HG02759 (cell line): ENCODE data around the gene LYZL6.

Experiments
- ATAC-seq: cut with Tn5 transposase; IDR thresholded peaks from one replicate; pipeline ENCODE4 v1.9.1; 2021; ENCODE audit warnings: mild to moderate bottlenecking, moderate library complexity; ENCODE audit not compliant: unreplicated experiment

The LYZL6 gene

GRCh38 chr17:35943537-35943936 is at the start of gene LYZL6:
Gene LYZL6, minus strand, starts transcription at chr17:35943713. Its CDS starts 4,357 bp downstream, at chr17:35939356.
- ATAC-seq, result no peak

DNA sequence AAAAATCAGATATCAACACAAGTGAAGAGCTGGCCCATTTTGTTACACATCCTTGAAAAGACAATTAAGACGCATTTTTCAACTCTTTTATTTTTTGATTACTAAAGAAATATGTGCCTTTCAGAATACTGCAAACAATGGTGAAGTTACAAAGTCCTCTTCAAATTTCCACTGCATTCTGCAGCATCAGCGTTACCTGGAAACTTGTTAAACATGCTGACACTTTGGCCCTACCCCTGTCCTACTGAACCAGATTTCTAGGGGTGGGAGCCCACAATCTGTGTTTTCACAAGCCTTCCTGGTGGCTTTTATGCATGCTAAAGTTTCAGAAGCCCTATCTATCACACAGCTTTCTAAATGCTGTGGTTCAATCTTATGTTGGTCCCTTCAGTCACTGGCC is 47.6 kb upstream of the LYZL6 start:
- ATAC-seq, result no peak

DNA sequence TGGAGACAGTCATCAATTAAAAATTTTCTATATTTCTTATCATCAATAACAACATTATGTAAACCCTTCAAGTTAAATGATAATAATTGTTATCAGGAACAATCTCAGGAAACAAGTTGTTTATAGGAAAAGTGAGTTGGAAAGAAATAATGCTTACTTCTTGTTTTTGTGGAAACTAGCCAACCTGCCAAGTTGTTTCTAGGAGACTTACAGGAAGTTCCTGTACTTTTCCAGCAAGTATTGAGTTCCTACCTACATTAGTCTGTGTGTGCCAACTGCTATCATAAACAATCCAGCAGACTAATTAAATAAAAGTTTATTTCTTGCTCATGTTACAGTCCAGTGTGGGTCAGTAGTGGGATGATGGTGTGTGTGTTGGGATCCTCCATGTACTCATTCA is 44.7 kb upstream of the LYZL6 start:
- no peak for ATAC-seq

GRCh38 chr17:35986643-35987042 is 43.1 kb upstream of the LYZL6 start, which contains the start of gene CCL14:
Gene CCL14, minus strand, starts transcription at chr17:35986729. Its CDS starts 80 bp downstream, at chr17:35986649.
- ATAC-seq, result no peak

- no peak for ATAC-seq
These were observed 40.6 kb upstream of the LYZL6 start for GRCh38 chr17:35984140-35984539.

- no peak for ATAC-seq
These were observed 39.1 kb upstream of the LYZL6 start for GRCh38 chr17:35982409-35983191.

GRCh38 chr17:35981908-35982330 is 38.4 kb upstream of the LYZL6 start:
- no peak for ATAC-seq

GRCh38 chr17:35981246-35981645 is 37.7 kb upstream of the LYZL6 start, which contains the start of gene CCL16:
Gene CCL16, minus strand, starts transcription at chr17:35981497. Its CDS starts 77 bp downstream, at chr17:35981420.
- ATAC-seq, result no peak

DNA sequence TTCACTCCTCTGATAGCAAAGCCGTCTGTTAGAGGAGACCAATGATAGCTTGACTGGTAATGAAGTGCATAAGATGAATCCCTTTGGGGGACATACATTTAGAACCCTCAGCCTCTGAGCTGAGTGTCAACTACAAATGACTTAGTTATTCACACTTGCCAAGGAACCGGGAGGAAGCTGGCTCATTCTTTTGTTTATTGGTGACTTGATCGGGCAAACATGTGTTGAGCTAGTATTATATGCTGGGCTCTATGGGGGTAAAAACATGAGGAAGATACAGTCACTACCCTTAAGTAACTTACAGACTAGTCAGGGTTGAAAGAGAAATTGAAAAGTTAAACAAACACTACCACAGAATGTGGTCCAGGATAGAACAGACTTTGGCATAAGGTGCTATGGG is 34.8 kb upstream of the LYZL6 start:
- ATAC-seq, result no peak

DNA sequence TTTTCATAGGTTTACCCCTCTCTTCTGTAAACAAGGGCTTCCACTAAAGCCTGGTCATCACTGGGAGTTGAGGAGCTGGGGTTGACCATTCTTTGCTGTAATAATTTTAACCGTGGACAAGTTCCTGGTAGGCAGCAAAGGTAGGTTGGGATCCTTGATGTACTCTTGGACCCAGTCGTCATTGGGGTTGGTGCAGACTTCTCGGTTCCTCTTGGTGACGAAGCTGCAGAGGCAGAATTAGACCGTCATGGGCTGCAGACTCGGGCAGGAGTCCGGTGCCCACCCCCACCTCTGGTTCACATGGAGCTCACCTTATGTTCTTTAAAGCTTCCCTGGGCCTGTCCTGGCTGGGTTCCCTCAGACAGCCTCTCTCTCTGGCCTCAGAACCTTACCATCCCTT is 34.0 kb upstream of the LYZL6 start:
- no peak for ATAC-seq

DNA sequence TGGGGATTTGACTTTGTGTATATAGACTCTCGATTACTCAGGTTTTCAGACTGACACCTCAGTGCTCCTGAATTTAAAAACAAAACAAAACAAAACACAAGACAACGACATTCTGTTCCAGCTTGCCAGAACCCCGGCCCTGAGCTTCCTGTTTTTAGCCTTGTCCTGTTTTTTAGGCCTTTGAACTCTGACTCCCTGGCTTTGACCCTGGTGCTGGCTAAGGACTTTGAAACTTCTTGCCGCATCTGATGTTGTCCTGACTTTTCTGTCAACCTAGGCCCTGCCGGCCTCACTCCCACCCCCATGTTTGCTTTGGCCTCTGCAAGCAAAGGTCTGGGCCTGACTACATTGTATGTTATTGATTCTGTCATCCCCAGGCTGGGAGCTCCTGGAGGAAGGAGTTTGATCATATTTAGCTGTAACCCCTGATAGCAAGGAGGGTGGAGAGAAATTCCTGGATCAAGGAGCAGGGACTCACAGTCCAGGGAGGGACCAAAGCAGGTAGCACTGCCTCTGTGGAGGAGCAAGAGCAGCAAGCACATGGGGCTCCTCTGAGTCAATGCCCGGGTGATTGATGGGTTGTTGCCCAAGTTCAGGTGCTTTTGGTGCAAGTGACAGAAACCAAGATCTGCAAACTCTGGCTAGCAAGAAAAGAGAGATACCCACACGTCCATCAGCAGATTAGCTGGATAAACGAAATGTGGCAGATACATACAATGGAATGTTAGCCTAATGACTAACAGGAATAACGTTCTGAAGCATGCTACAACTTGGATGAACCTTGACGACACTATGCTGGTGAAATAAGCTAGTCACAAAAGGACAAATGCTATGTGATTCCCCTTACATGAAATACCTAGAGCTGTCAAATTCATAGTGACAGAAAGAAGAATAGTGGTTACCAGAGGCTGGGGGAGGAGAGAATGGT is 30.1 kb upstream of the LYZL6 start:
- ATAC-seq, result no peak

DNA sequence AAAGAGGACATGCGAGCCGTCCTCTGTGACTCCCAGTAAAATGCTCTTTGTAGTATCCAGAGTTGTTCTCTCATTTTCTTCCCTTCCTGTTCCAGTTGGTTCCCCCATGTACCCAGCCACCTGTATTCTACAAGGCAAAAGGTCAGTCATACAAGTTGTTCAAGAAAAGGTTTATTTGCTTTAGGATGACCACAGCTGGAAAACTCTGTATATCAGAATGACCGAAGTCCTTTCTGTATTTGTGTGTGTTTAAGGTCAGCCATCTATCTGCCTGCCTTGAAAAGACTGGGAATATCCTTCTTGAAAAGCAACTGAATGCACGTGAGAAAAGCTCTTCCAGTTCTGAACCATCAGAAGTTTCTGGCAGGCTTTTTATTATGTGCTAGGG is 29.4 kb upstream of the LYZL6 start:
- ATAC-seq, result no peak

DNA sequence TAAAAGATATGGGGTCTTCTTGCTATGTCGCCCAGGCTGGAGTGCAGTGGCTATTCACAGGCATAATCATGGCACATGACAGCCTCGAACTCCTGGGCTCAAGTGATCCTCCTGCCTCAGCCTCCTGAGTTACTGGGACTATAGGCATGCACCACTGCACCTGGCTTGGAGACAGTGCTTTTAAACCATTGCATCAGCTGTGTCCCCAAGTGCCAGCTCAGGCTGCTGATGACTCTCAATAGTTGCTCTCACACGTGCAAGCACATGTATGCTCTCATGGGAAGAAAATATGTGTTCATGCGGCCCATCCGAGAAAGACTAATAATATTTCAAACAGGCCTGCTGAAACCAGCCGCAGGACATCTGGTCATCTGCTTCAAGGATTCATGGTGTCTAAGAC is 29.0 kb upstream of the LYZL6 start:
- no peak for ATAC-seq

- ATAC-seq, result no peak
These were observed 28.6 kb upstream of the LYZL6 start for GRCh38 chr17:35972066-35972465.

DNA sequence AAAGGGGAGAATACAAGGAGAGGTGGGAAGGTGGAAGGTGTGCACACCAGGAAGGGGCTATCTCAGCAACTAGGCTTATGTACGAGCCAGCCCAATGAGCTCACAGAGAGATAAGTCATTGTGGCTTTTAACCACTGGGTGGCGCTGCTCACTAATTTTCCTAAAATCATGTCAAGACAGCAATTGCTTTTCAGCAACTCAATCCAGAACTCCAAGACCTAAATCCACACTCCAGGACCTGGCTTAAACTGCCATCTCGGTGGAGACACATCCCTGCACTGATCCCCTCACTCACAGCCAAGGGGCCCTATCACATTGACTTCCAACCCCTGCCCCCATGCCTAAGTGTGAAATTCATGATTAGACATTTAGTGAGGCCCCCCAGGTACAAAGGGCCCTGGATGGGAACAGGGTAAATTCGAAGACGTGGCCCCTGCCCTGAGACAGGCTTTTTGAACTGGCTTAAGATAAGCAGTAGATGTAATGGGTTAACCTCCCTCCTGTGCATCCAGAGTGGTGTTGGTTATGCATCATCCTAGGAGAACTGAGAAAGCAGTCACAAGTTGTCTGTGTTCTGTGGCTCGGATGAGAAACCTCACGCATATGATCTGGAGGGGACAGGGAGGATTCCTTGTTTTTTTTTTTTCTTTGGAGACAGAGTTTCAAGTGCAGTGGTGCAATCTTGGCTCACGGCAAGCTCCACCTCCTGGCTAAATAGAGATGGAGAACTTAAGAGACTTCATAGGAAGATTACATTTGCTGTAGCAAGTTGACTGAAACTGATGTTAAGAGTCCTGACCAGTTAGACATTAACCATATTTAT is 26.3 kb upstream of the LYZL6 start:
- ATAC-seq, result no peak

DNA sequence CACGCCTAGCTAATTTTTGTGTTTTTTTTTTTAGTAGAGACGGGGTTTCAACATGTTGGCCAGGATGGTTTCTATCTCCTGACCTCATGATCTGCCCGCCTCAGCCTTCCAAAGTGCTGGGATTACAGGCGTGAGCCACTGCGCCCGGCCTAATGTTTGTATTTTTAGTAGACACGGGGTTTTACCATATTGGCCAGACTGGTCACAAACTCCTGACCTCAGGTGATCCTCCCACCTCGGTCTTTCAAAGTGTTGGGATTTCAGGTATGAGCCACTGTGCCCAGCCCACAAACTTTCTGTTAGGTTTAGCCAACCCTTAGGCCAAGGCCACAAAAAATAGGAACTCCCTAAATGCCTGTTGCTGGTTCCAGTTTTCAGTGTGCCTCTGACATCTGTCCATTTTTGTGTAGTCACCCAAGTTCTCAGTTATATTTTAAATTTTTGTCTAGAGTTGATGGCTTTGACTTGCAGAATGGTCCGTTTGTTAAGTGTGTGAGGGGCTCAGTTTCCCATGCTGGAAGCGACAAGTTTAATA is 25.1 kb upstream of the LYZL6 start:
- ATAC-seq, result no peak

GRCh38 chr17:35965272-35965671 is 21.8 kb upstream of the LYZL6 start:
- ATAC-seq, result no peak

GRCh38 chr17:35963663-35964062 is 20.1 kb upstream of the LYZL6 start:
- ATAC-seq, result no peak

DNA sequence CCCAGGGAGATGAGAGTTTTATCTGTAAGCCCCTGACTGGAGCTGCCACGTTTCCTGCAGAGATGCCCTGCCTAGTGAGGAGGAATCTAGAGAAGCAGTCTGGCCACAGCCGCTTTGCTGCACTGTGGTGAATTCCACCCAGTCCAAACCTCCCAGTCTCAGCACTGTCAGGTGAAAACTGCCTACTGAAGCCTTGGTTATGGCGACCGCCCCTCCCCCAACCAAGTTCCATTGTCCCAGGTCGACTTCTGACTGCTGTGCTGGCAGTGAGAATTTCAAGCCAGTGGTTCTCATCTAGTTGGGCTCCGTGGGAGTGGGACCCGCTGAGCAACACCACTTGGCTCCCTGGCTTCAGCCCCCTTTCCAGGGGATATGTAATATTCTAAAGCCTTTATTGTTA is 10.2 kb upstream of the LYZL6 start:
- ATAC-seq, result no peak

DNA sequence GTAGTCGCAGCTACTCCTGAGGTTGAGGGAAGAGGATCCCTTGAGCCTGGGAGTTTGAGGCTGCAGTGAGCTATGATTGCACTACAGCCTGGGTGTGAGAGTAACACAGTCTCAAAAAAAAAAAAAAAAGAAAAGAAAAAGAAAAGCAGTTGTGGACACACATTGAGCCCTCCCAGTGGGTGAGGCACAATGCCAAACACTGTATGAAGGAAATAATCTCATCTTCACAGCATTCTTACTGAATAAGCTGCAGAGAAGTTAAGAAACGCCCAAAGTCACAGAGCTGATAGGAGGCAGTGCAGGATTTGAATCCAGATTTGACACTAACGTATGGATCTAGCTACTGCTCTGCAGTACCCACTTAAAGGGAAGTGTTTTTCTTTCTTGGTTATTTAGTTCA is 5.9 kb upstream of the LYZL6 start:
- ATAC-seq, result no peak

DNA sequence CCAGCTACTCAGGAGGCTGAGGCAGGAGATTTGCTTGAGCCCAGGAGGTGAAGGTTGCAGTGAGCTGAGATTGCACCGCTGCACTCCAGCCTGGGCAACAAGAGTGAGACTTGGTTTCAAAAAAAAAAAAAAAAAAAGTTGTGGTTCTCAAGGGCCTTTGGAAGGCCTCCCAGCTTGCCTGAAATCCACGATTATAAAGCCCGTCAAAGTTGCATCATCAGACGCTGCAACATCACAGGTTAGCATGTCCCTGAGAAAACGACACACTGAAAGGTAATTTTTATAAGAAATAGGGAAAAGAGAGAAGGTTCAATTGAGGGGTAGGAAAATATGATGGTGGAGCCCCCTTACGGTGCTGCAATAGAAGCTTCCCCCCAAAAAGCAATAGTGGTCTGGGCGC is 4.6 kb upstream of the LYZL6 start:
- ATAC-seq, result no peak
